DND-41 (cell line): Measurements from ENCODE around the gene TSPYL1.

ENCODE experiments used
- EZH2 ChIP-seq: IDR thresholded peaks from 3 replicates; pipeline ENCODE4 v1.6.1; 2012; ENCODE audit warnings: borderline replicate concordance, low read depth, mild to moderate bottlenecking, moderate library complexity, low read length, inconsistent platforms; ENCODE audit not compliant: severe bottlenecking
- TF ChIP-seq, protein P1 (sequence below): IDR thresholded peaks from 2 replicates; pipeline ENCODE4 v1.5.1; 2012; ENCODE audit warnings: borderline replicate concordance, low read length, moderate library complexity, mild to moderate bottlenecking; ENCODE audit not compliant: poor library complexity, severe bottlenecking; ENCODE audit errors: extremely low read depth

DNA sequence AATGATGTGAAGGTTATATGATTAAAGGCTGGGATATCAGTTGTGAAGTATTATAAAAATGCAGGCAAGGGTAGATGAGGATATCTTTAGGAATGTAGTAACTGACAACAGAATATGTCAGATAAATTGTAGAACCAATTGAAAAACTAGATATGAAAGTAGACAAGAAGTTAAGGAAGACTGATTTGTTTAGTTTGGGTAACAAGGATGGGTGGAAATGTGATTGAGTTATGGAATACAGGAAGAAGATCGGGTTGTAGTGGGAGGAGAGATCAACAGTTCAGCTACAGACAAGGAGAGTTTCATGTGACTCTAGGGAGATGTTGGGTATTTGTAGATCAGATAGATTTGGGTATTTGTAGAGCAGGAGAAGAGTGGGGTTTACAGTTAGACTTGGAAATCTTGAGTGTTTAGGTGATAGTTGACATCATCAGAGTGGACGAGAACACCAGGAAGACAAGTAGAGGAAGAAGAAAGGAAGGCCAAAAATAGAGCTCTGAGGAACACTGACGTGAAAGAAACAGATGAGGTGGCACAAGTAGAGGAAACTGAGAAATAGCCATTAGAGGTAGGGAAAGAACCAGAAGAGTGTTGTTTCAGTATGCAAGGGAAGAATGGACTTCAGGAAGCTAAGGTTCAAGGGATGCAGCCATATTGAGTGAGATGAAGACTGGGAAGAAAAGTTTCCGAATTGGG lies 12.1 kb upstream of the TSPYL1 start:
- TF ChIP-seq, protein P1, sequence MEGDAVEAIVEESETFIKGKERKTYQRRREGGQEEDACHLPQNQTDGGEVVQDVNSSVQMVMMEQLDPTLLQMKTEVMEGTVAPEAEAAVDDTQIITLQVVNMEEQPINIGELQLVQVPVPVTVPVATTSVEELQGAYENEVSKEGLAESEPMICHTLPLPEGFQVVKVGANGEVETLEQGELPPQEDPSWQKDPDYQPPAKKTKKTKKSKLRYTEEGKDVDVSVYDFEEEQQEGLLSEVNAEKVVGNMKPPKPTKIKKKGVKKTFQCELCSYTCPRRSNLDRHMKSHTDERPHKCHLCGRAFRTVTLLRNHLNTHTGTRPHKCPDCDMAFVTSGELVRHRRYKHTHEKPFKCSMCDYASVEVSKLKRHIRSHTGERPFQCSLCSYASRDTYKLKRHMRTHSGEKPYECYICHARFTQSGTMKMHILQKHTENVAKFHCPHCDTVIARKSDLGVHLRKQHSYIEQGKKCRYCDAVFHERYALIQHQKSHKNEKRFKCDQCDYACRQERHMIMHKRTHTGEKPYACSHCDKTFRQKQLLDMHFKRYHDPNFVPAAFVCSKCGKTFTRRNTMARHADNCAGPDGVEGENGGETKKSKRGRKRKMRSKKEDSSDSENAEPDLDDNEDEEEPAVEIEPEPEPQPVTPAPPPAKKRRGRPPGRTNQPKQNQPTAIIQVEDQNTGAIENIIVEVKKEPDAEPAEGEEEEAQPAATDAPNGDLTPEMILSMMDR = no peak
- TF ChIP-seq EZH2 = no peak
